GM23338 (cell line): ENCODE measurements around the gene GUCA2B. TPM values are rescaled to one million over a fixed set of nuclear protein-coding genes. Genes with fewer than 3 reads are reported as not detected.

Experiments used
- ATAC-seq: fragments of 200-7000 bp; cut with Tn5 transposase; 3 replicates; pipeline ENCODE4 v1.9.1; 2020
- DNase-seq: peaks from one replicate; pipeline ENCODE4 v3.0.0-alpha.2; 2015; ENCODE audit warnings: low spot score
- H2AFZ ChIP-seq: fragments of 200-600 bp; sonication (generic); 2 replicates; pipeline ENCODE4 v1.8.0; 2016; ENCODE audit warnings: antibody characterized with exemption, mild to moderate bottlenecking, moderate library complexity
- H3F3A ChIP-seq: fragments of 200-600 bp; sonication (generic); replicated peaks from 2 replicates; pipeline ENCODE4 v1.8.0; 2017; ENCODE audit warnings: antibody characterized with exemption, mixed run types, low read depth
- H3K27ac ChIP-seq: fragments of 200-600 bp; sonication (generic); 2 replicates; pipeline ENCODE4 v1.6.1; 2016; ENCODE audit warnings: low read depth
- H3K27me3 ChIP-seq: fragments of 200-600 bp; sonication (generic); 2 replicates; pipeline ENCODE4 v1.8.0; 2016; ENCODE audit warnings: mild to moderate bottlenecking, mixed run types, moderate library complexity; ENCODE audit not compliant: insufficient read depth
- H3K36me3 ChIP-seq: fragments of 200-600 bp; sonication (generic); 2 replicates; pipeline ENCODE4 v1.8.0; 2016; ENCODE audit warnings: mild to moderate bottlenecking; ENCODE audit not compliant: insufficient read depth
- H3K4me1 ChIP-seq: fragments of 200-600 bp; sonication (generic); 2 replicates; pipeline ENCODE4 v1.8.0; 2016; ENCODE audit warnings: mild to moderate bottlenecking, moderate library complexity; ENCODE audit not compliant: insufficient read depth
- H3K4me2 ChIP-seq: fragments of 200-600 bp; sonication (generic); 2 replicates; pipeline ENCODE4 v1.7.1; 2017; ENCODE audit warnings: mixed run types
- H3K4me3 ChIP-seq: fragments of 200-600 bp; sonication (generic); 2 replicates; pipeline ENCODE4 v1.6.1; 2016; ENCODE audit warnings: mixed run types
- H3K79me2 ChIP-seq: fragments of 200-600 bp; sonication (generic); replicated peaks from 2 replicates; pipeline ENCODE4 v1.8.0; 2017; ENCODE audit warnings: mild to moderate bottlenecking; ENCODE audit not compliant: insufficient read depth
- H3K9me2 ChIP-seq: fragments of 200-600 bp; sonication (generic); 2 replicates; pipeline ENCODE4 v1.8.0; 2017; ENCODE audit not compliant: insufficient read depth
- H4K20me1 ChIP-seq: fragments of 200-600 bp; sonication (generic); replicated peaks from 2 replicates; pipeline ENCODE4 v1.8.0; 2017; ENCODE audit warnings: mild to moderate bottlenecking; ENCODE audit not compliant: insufficient read depth
- H3K27ac Mint-ChIP-seq: 2 replicates; pipeline ENCODE4 v1.8.0; 2020; ENCODE audit warnings: inconsistent platforms, mild to moderate bottlenecking, moderate library complexity, mixed read lengths
- H3K27me3 Mint-ChIP-seq: 3 replicates; pipeline ENCODE4 v1.8.0; 2022; ENCODE audit warnings: low read depth, mild to moderate bottlenecking, moderate library complexity, mixed read lengths, inconsistent platforms; ENCODE audit not compliant: insufficient read depth, poor library complexity
- H3K36me3 Mint-ChIP-seq: 3 replicates; pipeline ENCODE4 v1.8.0; 2021; ENCODE audit warnings: low read depth, mild to moderate bottlenecking, inconsistent platforms, moderate library complexity, mixed read lengths
- H3K4me1 Mint-ChIP-seq: 3 replicates; pipeline ENCODE4 v1.8.0; 2020; ENCODE audit warnings: mild to moderate bottlenecking, inconsistent platforms, mixed read lengths
- H3K4me3 Mint-ChIP-seq: 3 replicates; pipeline ENCODE4 v1.8.0; 2021; ENCODE audit warnings: moderate library complexity, mild to moderate bottlenecking, inconsistent platforms, mixed read lengths
- H3K9me3 Mint-ChIP-seq: 3 replicates; pipeline ENCODE4 v1.8.0; 2020; ENCODE audit warnings: moderate library complexity, mild to moderate bottlenecking, inconsistent platforms, mixed read lengths
- REST ChIP-seq: IDR thresholded peaks from one replicate; pipeline ENCODE4 v1.6.1; 2018; ENCODE audit warnings: antibody characterized with exemption; ENCODE audit not compliant: unreplicated experiment
- ZNF462 ChIP-seq: fragments of 250-450 bp; sonication (Bioruptor Pico); IDR thresholded peaks from 2 replicates; pipeline ENCODE4 v1.5.0; 2020; ENCODE audit warnings: mild to moderate bottlenecking, moderate library complexity
- polyA plus RNA-seq: library from polyadenylated mRNA; unstranded; fragments of >200 nt; fragmentation: Nextera tagmentation; extraction: Ambion mirVana; gene quantifications from 2 replicates; pipeline ENCODE4 v1.2.1, GENCODE V29; 2016
- total RNA-seq: library from RNA; depleted of rRNA; stranded (reverse); fragments of >200 nt; shearing (Covaris generic); gene quantifications from 2 replicates; pipeline ENCODE4 v1.2.3, GENCODE V29; 2014; rRNA removed

Gene GUCA2B
- total and polyA plus RNA-seq, 2 experiments from 2014 or later: not detected

GRCh38 chr1:42201986-42202385 lies 48.8 kb downstream of the GUCA2B start:
- Histone ChIP-seq H3F3A (no peaks in the 10 kb centered on the region), H3K36me3 (no peaks in the 10 kb centered on the region; the same call in 1 of the 2 replicates), H3K4me1 (no peaks in the 10 kb centered on the region), H2AFZ (no peak overlapping the region), H3K4me2 (no peak overlapping the region), H4K20me1 (peaks cover 4% of the 10 kb centered on the region; the same call in 1 of the 2 replicates), H3K79me2 (peaks cover 29% of the 10 kb centered on the region), H3K9me2 (no peaks in the 10 kb centered on the region), H3K4me3 (no peak overlapping the region), H3K27me3 (no peaks in the 10 kb centered on the region), H3K27ac (no peak overlapping the region)
- DNase-seq: no peak
- H3K27me3 Mint-ChIP-seq: peaks cover 4% of the 10 kb centered on the region
- TF ChIP-seq REST (no peak), ZNF462 (CRISPR knock-in tag) (no peak)
- peaks cover 31% of the 10 kb centered on the region; the same call in 2 of the 3 replicates for H3K36me3 Mint-ChIP-seq
- H3K4me1 Mint-ChIP-seq: no peaks in the 10 kb centered on the region
- H3K27ac Mint-ChIP-seq: no peak overlapping the region
- ATAC-seq: no peak
- H3K4me3 Mint-ChIP-seq: no peak overlapping the region
- H3K9me3 Mint-ChIP-seq: no peaks in the 10 kb centered on the region

Other genes with a start within 250 kb of the GUCA2B start
- 0.14 and 0.39 TPM in 2 replicates for gene HIVEP3, start 234.5 kb upstream of the GUCA2B start, total RNA-seq
- 0.24 and 0.30 TPM in 2 replicates for gene HIVEP3, start 234.5 kb upstream of the GUCA2B start, polyA plus RNA-seq
- gene GUCA2A, start 11.3 kb downstream of the GUCA2B start, total RNA-seq: not detected in 2 replicates
- not detected in 2 replicates for gene GUCA2A, start 11.3 kb downstream of the GUCA2B start, polyA plus RNA-seq
- gene FOXJ3, start 181.8 kb downstream of the GUCA2B start, total RNA-seq: 53.3 and 66.3 TPM in 2 replicates
- gene FOXJ3, start 181.8 kb downstream of the GUCA2B start, polyA plus RNA-seq: 31.9 and 36.6 TPM in 2 replicates
- 5.5 and 6.6 TPM in 2 replicates for gene RIMKLA, start 227.4 kb downstream of the GUCA2B start, total RNA-seq
- gene RIMKLA, start 227.4 kb downstream of the GUCA2B start, polyA plus RNA-seq: 2.4 and 4.1 TPM in 2 replicates